ENCODE results near the gene ACBD4. TPM values are rescaled to one million over a fixed set of nuclear protein-coding genes. Genes with fewer than 3 reads are reported as not detected.

Gene ACBD4
- total and polyA plus RNA-seq, 10 donors: 14.1 to 32.8 (median 21.6) TPM

- no peaks in the 10 kb centered on the region for H3K27me3 ChIP-seq (replicated peaks in 1 of 7)
- peak overlapping the region in 6 of 8 donors; percentile 13 to 68 (median 58) for H3K27ac ChIP-seq
- no peak overlapping the region for H3K4me3 ChIP-seq
- TF ChIP-seq POLR2AphosphoS5 (IDR thresholded peaks at IDR 0.05): no peak
- TF ChIP-seq POLR2A (IDR thresholded peaks at IDR 0.05): no peak
- no peak for TF ChIP-seq CTCF (IDR thresholded peaks at IDR 0.05 in 8 of 11, conservative IDR thresholded peaks at IDR 0.05 in 3 of 11)
- H3K9me3 ChIP-seq: no peaks in the 10 kb centered on the region
- WGBS, 5 donors: 67 to 88% (median 80%) methylated on average over 3 of the region's 3 CpGs
- peaks cover 0 to 52% (median 32%) of the 10 kb centered on the region in 6 donors for H3K4me1 ChIP-seq
- H3K36me3 ChIP-seq: no peaks in the 10 kb centered on the region
- no peak for DNase-seq
- intact Hi-C loops (cut with DNase I; ENCODE audit: low total_unique reads): no loop called here
Observed at GRCh38 chr17:45175759-45176115, 40.2 kb downstream of the ACBD4 start.

- Histone ChIP-seq H3K36me3 (no peaks in the 10 kb centered on the region), H3K4me3 (no peak overlapping the region), H3K27me3 (replicated peaks in 1 of 7) (no peaks in the 10 kb centered on the region), H3K27ac (no peak overlapping the region), H3K4me1 (peaks cover 0 to 34% (median 14%) of the 10 kb centered on the region in 6 donors), H3K9me3 (no peaks in the 10 kb centered on the region)
- WGBS, 5 donors: 75 to 94% (median 87%) methylated on average over 5 to 7 of the region's 7 CpGs
- TF ChIP-seq CTCF (IDR thresholded peaks at IDR 0.05 in 8 of 11, conservative IDR thresholded peaks at IDR 0.05 in 3 of 11): no peak
- TF ChIP-seq POLR2A (IDR thresholded peaks at IDR 0.05): no peak
- TF ChIP-seq POLR2AphosphoS5 (IDR thresholded peaks at IDR 0.05): no peak
- intact Hi-C loops (cut with DNase I; ENCODE audit: low total_unique reads): no loop called here
- DNase-seq: no peak
Observed at GRCh38 chr17:45177563-45177962, 42.1 kb downstream of the ACBD4 start.

GRCh38 chr17:45184144-45184543 is 48.7 kb downstream of the ACBD4 start:
- DNase-seq: no peak
- 86 to 99% (median 93%) methylated on average over 5 of the region's 5 CpGs for WGBS, 5 donors
- Histone ChIP-seq H3K4me3 (no peak overlapping the region), H3K4me1 (no peaks in the 10 kb centered on the region), H3K27me3 (replicated peaks in 1 of 7) (no peaks in the 10 kb centered on the region), H3K9me3 (no peaks in the 10 kb centered on the region), H3K27ac (no peak overlapping the region), H3K36me3 (no peaks in the 10 kb centered on the region)
- intact Hi-C loops (cut with DNase I; ENCODE audit: low total_unique reads): no loop called here
- TF ChIP-seq POLR2A (IDR thresholded peaks at IDR 0.05) (no peak), POLR2AphosphoS5 (IDR thresholded peaks at IDR 0.05) (no peak), CTCF (IDR thresholded peaks at IDR 0.05 in 8 of 11, conservative IDR thresholded peaks at IDR 0.05 in 3 of 11) (no peak)

- H3K4me1 ChIP-seq: no peaks in the 10 kb centered on the region
- H3K4me3 ChIP-seq: no peak overlapping the region
- intact Hi-C loops (cut with DNase I; ENCODE audit: low total_unique reads): no loop called here
- H3K9me3 ChIP-seq: no peaks in the 10 kb centered on the region
- 67 to 91% (median 73%) methylated on average over 7 of the region's 7 CpGs for WGBS, 5 donors
- H3K27ac ChIP-seq: no peak overlapping the region
- TF ChIP-seq CTCF (IDR thresholded peaks at IDR 0.05 in 8 of 11, conservative IDR thresholded peaks at IDR 0.05 in 3 of 11) (no peak), POLR2AphosphoS5 (IDR thresholded peaks at IDR 0.05) (no peak), POLR2A (IDR thresholded peaks at IDR 0.05) (no peak)
- H3K27me3 ChIP-seq (replicated peaks in 1 of 7): no peaks in the 10 kb centered on the region
- H3K36me3 ChIP-seq: no peaks in the 10 kb centered on the region
- DNase-seq: no peak
Observed at GRCh38 chr17:45186801-45187354, 51.4 kb downstream of the ACBD4 start.

Data from spleen (tissue), 11 donors.